HG02759 (cell line): ENCODE data around the gene TMEM86A.
A peak's percentile ranks its signal among the peaks of the same experiment; 100 is the strongest.

Experiments used
- ATAC-seq: cut with Tn5 transposase; IDR thresholded peaks from one replicate; pipeline ENCODE4 v1.9.1; 2021; ENCODE audit warnings: mild to moderate bottlenecking, moderate library complexity; ENCODE audit not compliant: unreplicated experiment

Gene TMEM86A

GRCh38 chr11:18699848-18700261 is 1.3 kb downstream of the TMEM86A start:
- no peak for ATAC-seq

DNA sequence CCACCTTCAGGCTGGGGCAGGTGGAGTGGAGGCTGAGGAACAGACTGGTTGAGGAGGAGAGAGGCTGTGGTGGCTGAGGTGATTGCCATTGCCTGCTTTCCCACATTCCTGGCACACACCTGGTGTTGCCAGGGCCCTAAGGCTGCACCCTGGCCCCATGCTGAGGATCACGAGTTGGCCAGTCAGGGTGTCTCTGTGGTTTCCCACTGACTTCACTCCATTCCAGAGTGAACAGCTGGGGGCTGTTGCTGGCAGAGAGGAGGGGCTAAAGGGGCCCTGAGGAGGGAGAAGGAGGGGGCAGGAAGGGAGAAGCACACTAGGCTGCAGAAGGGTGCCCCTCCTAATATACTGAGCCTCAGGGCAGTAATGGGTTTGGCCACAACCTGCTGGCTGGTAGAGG is 1.8 kb downstream of the TMEM86A start:
- ATAC-seq = no peak

DNA sequence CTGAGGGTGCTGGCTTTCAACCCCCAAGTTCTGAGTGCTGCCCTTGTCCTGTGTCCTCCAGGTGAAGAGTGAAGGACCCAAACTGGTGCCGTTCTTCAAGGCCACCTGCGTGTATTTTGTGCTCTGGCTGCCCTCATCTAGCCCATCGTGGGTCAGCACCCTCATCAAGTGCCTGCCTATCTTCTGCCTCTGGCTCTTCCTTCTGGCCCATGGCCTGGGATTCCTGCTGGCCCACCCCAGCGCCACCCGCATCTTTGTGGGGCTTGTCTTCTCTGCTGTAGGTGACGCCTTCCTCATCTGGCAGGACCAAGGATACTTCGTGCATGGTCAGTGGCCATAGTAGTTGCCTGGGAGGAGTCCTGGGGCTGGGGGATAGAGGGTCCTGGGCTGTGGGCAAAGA is 2.3 kb downstream of the TMEM86A start:
- no peak for ATAC-seq

DNA sequence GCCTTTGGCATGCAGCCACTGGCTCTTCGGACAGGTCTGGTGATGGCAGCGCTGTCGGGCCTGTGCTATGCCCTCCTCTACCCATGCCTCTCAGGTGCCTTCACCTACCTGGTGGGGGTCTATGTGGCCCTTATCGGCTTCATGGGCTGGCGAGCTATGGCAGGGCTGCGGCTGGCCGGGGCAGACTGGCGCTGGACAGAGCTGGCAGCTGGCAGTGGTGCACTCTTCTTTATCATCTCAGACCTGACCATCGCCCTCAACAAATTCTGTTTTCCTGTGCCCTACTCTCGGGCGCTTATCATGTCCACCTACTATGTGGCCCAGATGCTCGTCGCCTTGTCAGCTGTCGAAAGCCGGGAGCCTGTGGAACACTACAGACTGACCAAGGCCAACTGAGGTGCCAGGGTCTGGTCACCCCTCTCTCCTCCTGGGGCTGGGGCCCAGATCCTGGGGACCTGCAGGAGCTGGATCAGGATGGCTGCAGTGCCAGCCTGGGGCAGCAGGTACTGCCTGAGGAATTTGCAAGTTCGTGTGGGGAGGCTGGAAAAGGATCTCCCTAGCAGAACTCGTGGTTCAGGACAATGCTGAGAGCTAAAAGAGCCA is 3.1 kb downstream of the TMEM86A start:
- no peak for ATAC-seq

GRCh38 chr11:18703001-18703763 is 4.6 kb downstream of the TMEM86A start:
- no peak for ATAC-seq

DNA sequence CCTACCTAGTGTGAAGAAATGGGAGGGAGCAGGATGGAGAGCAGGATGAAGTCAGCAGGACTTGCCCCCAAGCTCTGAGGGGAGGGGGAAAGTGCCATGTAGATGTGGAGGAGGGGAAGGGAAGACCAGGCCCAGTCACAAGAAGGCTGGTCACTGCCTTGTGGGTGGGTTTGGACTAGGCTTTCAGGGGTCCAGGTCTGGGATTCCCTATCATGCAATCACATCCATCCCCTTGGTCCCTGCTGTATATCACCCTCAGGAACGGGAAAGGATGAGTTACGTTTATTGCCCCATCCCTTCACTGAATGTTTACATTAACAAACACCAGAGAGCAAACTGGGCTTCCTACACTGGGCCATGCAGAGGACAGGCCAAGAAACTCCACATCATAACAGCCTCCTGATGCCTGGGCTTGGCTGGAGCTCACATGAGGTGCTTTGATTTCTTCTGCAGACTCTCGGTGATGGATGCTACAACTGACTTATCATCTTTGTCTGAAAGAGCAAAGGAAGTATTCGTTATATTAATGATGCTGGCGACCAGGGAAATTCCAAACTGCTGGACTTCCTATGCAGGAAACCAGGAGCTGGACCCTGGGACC is 5.6 kb downstream of the TMEM86A start:
- no peak for ATAC-seq

DNA sequence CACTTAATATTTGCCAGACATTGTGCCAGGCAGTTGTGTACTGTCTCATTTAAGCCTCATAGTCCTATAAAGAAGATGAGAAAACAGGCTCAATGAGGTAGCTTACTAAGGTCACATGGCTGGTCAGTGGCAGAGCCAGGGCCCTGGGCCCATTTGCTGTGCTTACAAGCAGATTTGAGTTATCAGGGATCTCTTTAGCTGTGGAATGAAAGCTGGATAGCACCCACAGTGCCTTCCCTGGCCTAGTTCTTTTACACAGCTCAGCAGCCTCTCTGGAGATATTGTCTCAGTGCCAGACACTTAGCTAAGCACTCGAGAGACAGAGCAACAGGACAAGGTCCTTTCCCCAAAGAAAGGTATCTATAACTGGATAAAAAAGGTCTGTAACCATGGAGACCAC is 6.1 kb downstream of the TMEM86A start:
- ATAC-seq = no peak

- no peak for ATAC-seq
Observed at GRCh38 chr11:18705651-18706281, 7.2 kb downstream of the TMEM86A start.

DNA sequence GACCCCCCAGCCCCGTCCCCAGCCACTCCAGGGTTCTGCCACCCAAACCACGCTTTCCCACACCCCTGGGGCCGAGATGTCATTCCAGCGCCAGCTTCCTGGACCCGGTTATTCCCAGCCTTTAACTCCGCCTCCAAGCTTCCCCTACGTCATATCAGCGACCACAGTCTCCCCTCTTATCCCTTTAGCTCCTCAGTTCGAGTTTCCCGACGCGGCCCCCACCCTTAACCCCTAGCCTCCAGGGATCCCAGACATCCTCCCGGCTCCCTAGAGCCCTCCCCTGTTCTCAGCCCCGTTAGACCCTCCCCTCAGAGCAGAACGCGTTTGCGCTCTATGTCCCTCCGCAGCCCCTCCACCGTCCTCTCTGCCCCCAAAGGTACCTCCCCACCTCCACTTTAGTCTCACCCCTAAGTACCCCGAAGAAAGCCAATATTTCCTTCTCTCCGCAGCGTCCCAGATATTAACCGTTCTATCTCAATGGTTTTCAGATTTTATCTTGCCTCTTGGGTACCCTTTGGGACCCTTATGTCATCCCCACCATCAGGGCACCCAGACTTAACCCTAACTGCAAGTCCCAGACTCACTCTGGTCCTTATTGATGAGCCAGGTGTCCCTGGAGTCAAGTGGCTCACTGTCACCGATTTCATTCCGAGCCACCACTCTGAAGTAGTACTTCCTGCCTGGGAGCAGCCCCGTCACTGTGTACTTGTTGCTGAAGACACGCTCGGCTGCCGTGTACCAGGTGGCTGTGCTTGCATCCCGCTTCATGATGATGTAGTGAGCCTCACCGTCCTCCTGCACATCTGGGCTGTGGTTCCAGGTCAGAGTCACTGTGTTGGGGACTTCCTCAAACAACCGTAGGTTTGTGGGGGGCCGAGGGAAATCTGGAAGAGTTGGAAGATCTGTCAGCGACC is 8.0 kb downstream of the TMEM86A start:
- peak; percentile 79 for ATAC-seq

GRCh38 chr11:18707811-18708340 is 9.3 kb downstream of the TMEM86A start:
- no peak for ATAC-seq

GRCh38 chr11:18709414-18709813 is 10.8 kb downstream of the TMEM86A start:
- no peak for ATAC-seq

DNA sequence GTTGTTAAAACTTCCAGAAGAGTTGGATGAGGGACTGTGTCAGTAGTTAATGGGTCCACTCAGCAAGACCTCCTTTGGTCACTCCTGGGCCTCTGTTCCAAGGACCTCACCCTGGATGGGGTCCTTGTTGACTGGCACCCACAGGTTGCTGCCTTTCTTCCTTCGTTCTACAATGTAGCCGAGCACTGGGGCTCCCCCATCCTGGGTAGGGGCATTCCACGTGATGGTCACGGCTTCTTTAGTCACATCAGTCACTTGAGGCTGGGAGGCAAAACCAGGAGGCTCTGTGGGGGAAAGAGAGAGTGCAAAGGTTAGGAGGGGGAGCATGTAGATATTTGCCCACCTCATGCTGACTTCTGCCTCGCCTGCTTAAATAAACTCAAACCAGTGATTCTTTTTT is 12.0 kb downstream of the TMEM86A start:
- peak; percentile 49 for ATAC-seq

DNA sequence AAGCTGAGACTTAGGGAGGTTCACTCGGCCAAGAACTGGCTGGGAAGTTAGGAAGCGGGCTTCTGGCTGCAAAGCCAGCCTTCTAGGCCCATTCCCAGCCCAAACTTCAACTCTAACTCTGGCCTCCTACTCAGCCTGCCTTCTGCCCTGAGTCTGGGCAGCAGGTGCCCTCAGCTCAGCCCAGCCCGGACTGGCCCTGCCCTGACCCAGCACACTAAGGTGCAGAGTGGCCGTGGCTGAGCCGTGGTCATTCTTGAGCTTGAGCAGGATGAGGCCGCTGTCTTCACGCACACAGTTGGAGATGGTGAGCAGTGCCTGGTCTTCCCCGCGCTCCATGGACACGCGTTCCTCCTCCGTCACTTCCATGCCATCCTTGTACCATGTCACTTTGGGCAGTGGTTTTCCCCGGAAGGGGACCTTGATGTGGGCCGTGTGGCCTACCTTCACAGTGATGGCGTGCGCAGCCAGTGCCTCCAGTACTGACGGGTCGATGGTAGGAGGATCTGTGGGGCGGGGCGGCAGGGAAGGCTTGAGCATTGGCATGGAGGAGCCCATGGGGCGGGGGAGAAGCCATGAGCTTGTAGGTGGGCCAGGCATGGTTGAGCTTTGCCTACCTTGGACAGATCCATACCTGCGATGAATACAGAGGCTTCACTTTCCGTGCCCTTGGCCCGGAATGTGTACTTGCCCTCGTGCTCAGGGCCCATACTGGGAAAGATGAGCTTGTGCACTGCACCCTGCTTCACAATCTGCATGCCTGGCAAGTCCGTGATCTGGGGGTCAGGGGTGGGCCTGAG is 15.3 kb downstream of the TMEM86A start:
- ATAC-seq = no peak

DNA sequence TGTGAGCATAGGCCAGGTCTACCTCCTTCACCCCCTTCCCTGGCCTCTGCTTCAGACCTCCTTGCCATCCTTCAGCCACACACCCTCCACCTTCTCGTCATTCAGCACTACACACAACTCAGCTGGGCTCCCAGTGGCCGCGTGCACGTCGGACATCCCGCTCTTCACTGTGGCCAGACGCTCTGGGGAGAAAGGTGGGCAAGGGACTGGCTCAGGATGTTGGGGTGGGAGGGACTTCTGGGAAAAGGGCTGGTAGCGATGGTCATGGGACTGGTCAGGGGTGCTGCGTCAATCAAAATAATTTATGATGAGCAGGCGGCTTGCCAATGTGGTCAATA is 15.8 kb downstream of the TMEM86A start:
- no peak for ATAC-seq

DNA sequence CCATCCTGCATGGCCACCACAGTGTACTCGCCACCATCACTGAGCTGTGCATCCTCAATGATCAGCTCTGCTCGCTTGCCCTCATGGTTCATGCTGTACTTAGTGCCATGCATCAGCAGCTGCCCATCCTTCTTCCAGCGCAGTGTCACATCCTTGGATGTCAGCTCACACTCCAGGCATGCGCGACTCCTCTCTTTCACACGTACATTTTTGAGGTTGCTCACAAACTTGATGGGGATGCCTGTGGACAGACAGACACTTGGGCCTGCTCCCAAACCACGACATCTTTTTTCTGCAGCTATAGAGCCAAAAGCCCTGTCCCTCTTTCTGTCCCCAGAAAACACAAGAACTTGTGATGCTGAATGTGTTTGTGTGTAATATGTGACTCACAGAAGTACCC is 16.9 kb downstream of the TMEM86A start:
- ATAC-seq = no peak

GRCh38 chr11:18720091-18720807 is 21.7 kb downstream of the TMEM86A start:
- no peak for ATAC-seq

- peak; percentile 83 for ATAC-seq
Observed at GRCh38 chr11:18720808-18721560, 22.4 kb downstream of the TMEM86A start.

DNA sequence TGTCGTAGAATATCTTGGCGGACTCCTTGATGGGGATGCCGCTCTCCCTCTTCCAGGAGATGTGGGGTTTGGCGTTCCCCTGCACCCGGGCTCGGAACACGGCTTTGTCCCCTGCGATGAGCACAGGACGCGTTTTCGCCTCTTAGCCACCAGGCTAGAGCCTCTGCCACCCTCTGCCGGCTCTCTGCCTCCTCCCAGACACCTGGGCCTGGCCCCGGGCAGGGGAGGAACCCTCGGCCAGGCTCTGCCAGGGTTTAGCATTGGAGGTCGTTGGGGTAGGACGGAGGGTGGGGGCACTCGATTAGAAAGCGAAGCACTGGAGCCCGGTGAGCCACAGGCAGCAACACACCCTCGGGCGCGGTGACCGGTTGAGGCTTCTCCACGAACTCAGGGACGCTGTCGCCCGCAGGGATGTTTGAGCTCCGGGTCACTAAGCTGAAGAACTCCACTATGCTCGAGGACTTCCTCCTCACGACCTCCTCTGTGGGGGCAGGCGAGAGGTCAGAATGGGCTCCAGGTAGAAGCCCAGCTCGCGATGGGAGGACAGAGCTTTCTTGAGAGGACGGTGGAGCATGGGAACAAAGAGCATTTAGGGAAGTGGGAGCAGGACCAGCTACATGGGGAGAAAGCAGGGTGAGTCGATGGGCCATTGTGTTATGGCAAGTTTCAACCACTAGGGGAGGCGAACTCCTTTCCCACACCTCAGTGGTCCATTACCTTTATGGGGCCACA is 23.1 kb downstream of the TMEM86A start:
- peak; percentile 75 for ATAC-seq
